H1 (cell line): ENCODE measurements around the gene CD81.

Source experiments
- EZH2 ChIP-seq: fragments of 200-600 bp; sonication (generic); IDR thresholded peaks from 2 replicates; pipeline ENCODE4 v1.7.1; 2012; ENCODE audit warnings: low read depth, mild to moderate bottlenecking, moderate library complexity, low read length, inconsistent platforms; ENCODE audit not compliant: severe bottlenecking
- HDAC6 ChIP-seq: IDR thresholded peaks from one replicate; pipeline ENCODE4 v1.7.1; 2012; ENCODE audit warnings: low read depth, mild to moderate bottlenecking, inconsistent platforms, low read length, moderate library complexity
- KDM1A ChIP-seq: fragments of 200-600, 300-600 bp; sonication (generic); IDR thresholded peaks from 2 replicates; pipeline ENCODE4 v1.7.1; 2016; ENCODE audit warnings: mild to moderate bottlenecking, low read length, borderline replicate concordance
- POLR2AphosphoS5 ChIP-seq: IDR thresholded peaks from 2 replicates; pipeline ENCODE4 v1.6.1; 2011; ENCODE audit warnings: low read depth, low read length
- RAD21 ChIP-seq, 2 experiments: IDR thresholded peaks in 1 of 2; conservative IDR thresholded peaks in 1 of 2; 2 replicates each; pipeline ENCODE4 v1.6.1; 2011; ENCODE audit warnings: low read depth in 2 of 2, low read length in 2 of 2, improper control_type of control experiment in 1 of 2, inconsistent platforms in 1 of 2, mild to moderate bottlenecking in 1 of 2, moderate library complexity in 1 of 2
- SRF ChIP-seq: IDR thresholded peaks from 2 replicates; pipeline ENCODE4 v1.6.1; 2011; ENCODE audit warnings: mild to moderate bottlenecking, low read depth, low read length, moderate library complexity
- TF ChIP-seq, protein P1 (sequence below), 3 experiments: IDR thresholded peaks; 1 replicate in 2 of 3; 2 replicates in 1 of 3; pipeline versions ENCODE4 v1.5.1 to v1.6.1; 2011; ENCODE audit warnings: low read length in 3 of 3, mild to moderate bottlenecking in 3 of 3, inconsistent platforms in 2 of 3, low read depth in 1 of 3, moderate library complexity in 1 of 3; ENCODE audit not compliant: insufficient read depth in 1 of 3; ENCODE audit errors: control extremely low read depth in 1 of 3

- TF ChIP-seq SRF (no peak), EZH2 (no peak), POLR2AphosphoS5 (no peak), KDM1A (no peak), HDAC6 (no peak), RAD21 (IDR thresholded peaks at IDR 0.05 in 1 of 2, conservative IDR thresholded peaks at IDR 0.05 in 1 of 2; ENCODE audit: low read depth in 2 of 2, low read length in 2 of 2) (no peak)
- TF ChIP-seq, protein P1, sequence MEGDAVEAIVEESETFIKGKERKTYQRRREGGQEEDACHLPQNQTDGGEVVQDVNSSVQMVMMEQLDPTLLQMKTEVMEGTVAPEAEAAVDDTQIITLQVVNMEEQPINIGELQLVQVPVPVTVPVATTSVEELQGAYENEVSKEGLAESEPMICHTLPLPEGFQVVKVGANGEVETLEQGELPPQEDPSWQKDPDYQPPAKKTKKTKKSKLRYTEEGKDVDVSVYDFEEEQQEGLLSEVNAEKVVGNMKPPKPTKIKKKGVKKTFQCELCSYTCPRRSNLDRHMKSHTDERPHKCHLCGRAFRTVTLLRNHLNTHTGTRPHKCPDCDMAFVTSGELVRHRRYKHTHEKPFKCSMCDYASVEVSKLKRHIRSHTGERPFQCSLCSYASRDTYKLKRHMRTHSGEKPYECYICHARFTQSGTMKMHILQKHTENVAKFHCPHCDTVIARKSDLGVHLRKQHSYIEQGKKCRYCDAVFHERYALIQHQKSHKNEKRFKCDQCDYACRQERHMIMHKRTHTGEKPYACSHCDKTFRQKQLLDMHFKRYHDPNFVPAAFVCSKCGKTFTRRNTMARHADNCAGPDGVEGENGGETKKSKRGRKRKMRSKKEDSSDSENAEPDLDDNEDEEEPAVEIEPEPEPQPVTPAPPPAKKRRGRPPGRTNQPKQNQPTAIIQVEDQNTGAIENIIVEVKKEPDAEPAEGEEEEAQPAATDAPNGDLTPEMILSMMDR (IDR thresholded peaks at IDR 0.05; ENCODE audit: control extremely low read depth in 1 of 3, insufficient read depth in 1 of 3, low read depth in 1 of 3, low read length in 3 of 3) = no peak
These were observed 48.4 kb downstream of the CD81 start for GRCh38 chr11:2425506-2425905.
